GM12878 (cell line): Measurements from ENCODE around the gene GRAMD1B. TPM values are rescaled to one million over a fixed set of nuclear protein-coding genes. Genes with fewer than 3 reads are reported as not detected.

ENCODE experiments used
- ATAC-seq: fragments of 200-7000 bp; cut with Tn5 transposase; 3 replicates; pipeline ENCODE4 v1.9.1; 2020; ENCODE audit warnings: mild to moderate bottlenecking, moderate library complexity
- BruUV-seq: library from RNA; stranded (reverse); fragments of 400-500 nt; replicated peaks from 2 replicates; lab custom pipeline; 2021; lab: Mats Ljungman, UMichigan
- CTCF ChIA-PET: fragments of 300-600 bp; sonication (Branson Sonifier 250); formaldehyde crosslinking; extraction: SDS; loops from one replicate; lab custom pipeline; 2021; ENCODE audit warnings: inconsistent platforms; lab: Yijun Ruan, JAX
- POLR2A ChIA-PET: fragments of 350-600 bp; formaldehyde crosslinking; extraction: SDS; loops from one replicate; lab custom pipeline; 2021; ENCODE audit warnings: inconsistent platforms; lab: Charles Lee
- RAD21 ChIA-PET: fragments of 300-600 bp; sonication (Branson Sonifier 250); formaldehyde crosslinking; loops from one replicate; lab custom pipeline; 2023; ENCODE audit warnings: antibody characterized with exemption; ENCODE audit not compliant: unreplicated experiment; lab: Charles Lee
- SMC1A ChIA-PET: fragments of 300-600 bp; sonication (Branson Sonifier 250); formaldehyde crosslinking; loops from one replicate; lab custom pipeline; 2023; ENCODE audit not compliant: unreplicated experiment, uncharacterized antibody; lab: Charles Lee
- DNase-seq: peaks from one replicate; pipeline ENCODE4 v3.0.0-alpha.2; 2011; ENCODE audit warnings: low read depth, low spot score
- FAIRE-seq: peaks from 3 replicates; lab custom pipeline; 2011; peaks lifted over from hg19 to GRCh38; lab: Jason Lieb, UNC
- H2AFZ ChIP-seq: 2 replicates; pipeline ENCODE4 v1.6.0; 2011; ENCODE audit warnings: low read depth, low read length, control low read depth; ENCODE audit not compliant: control insufficient read depth
- H3K27ac ChIP-seq: 2 replicates; pipeline ENCODE4 v1.5.1; 2011; ENCODE audit warnings: control low read depth; ENCODE audit not compliant: control insufficient read depth, insufficient read depth
- H3K27me3 ChIP-seq, 2 experiments: replicated peaks in 1 of 2; 2 replicates each; pipeline versions ENCODE4 v1.6.0 to v1.6.1; 2011; ENCODE audit warnings: low read length in 1 of 2; ENCODE audit not compliant: control insufficient read depth in 2 of 2, insufficient read depth in 2 of 2
- H3K36me3 ChIP-seq, 2 experiments: 2 replicates each; pipeline ENCODE4 v1.5.1; 2011; ENCODE audit warnings: low read length in 1 of 2; ENCODE audit not compliant: control insufficient read depth in 2 of 2, insufficient read depth in 2 of 2
- H3K4me1 ChIP-seq: 2 replicates; pipeline ENCODE4 v1.6.1; 2011; ENCODE audit warnings: mild to moderate bottlenecking, low read length, moderate library complexity, mixed read lengths; ENCODE audit not compliant: control insufficient read depth, insufficient read depth
- H3K4me2 ChIP-seq: 2 replicates; pipeline ENCODE4 v1.6.0; 2011; ENCODE audit warnings: control low read depth; ENCODE audit not compliant: control insufficient read depth, insufficient read depth
- H3K4me3 ChIP-seq: fragments of 200-600 bp; sonication (generic); 2 replicates; pipeline ENCODE4 v1.5.1; 2016
- H3K79me2 ChIP-seq: 2 replicates; pipeline ENCODE4 v1.6.0; 2011; ENCODE audit warnings: low read length; ENCODE audit not compliant: control insufficient read depth, insufficient read depth
- H3K9ac ChIP-seq: 2 replicates; pipeline ENCODE4 v1.8.0; 2011; ENCODE audit warnings: low read length, control low read depth, mixed read lengths; ENCODE audit not compliant: control insufficient read depth, insufficient read depth
- H3K9me3 ChIP-seq: replicated peaks from 3 replicates; pipeline ENCODE4 v1.5.1; 2011; ENCODE audit warnings: mild to moderate bottlenecking, low read length; ENCODE audit not compliant: control insufficient read depth, insufficient read depth
- H4K20me1 ChIP-seq: 2 replicates; pipeline ENCODE4 v1.6.0; 2011; ENCODE audit not compliant: control insufficient read depth, insufficient read depth
- CHD1 ChIP-seq: IDR thresholded peaks from 2 replicates; pipeline ENCODE4 v1.6.1; 2012; ENCODE audit warnings: low read depth, low read length, improper control_type of control experiment
- CREB1 ChIP-seq: IDR thresholded peaks from 2 replicates; pipeline ENCODE4 v1.6.1; 2012; ENCODE audit warnings: low read depth, mild to moderate bottlenecking, inconsistent platforms
- EED ChIP-seq: sonication (generic); IDR thresholded peaks from 2 replicates; pipeline ENCODE4 v1.6.1; 2016; ENCODE audit warnings: antibody characterized with exemption, low read depth
- FOXK2 ChIP-seq: fragments of 450-650 bp; IDR thresholded peaks from 2 replicates; pipeline ENCODE4 v1.6.1; 2017; ENCODE audit warnings: mild to moderate bottlenecking, moderate library complexity
- HCFC1 ChIP-seq: fragments of 150-350 bp; IDR thresholded peaks from 2 replicates; pipeline ENCODE4 v1.6.1; 2014; ENCODE audit warnings: low read length
- MYC ChIP-seq: IDR thresholded peaks from 2 replicates; pipeline ENCODE4 v1.6.1; 2011; ENCODE audit warnings: mild to moderate bottlenecking, low read length, moderate library complexity, inconsistent platforms; ENCODE audit not compliant: insufficient read depth, insufficient replicate concordance, insufficient read length, severe bottlenecking
- NFYB ChIP-seq: IDR thresholded peaks from 2 replicates; pipeline ENCODE4 v1.6.1; 2011; ENCODE audit warnings: low read depth, mild to moderate bottlenecking, low read length, improper control_type of control experiment, moderate library complexity; ENCODE audit not compliant: insufficient read depth
- STAT1 ChIP-seq: fragments of 450-650 bp; conservative IDR thresholded peaks from 2 replicates; pipeline ENCODE4 v1.6.1; 2014; ENCODE audit warnings: antibody characterized with exemption, mild to moderate bottlenecking
- YY1 ChIP-seq: IDR thresholded peaks from 2 replicates; pipeline ENCODE4 v1.6.1; 2011; ENCODE audit warnings: low read depth, mild to moderate bottlenecking, low read length
- WGBS: methylation state at CpG from one replicate; pipeline ENCODE4 v1.1.6; 2016; ENCODE audit warnings: low lambda C conversion rate; ENCODE audit not compliant: insufficient replicate concordance, insufficient coverage; ENCODE audit errors: missing lambda C conversion rate; 5-methylcytosine and 5-hydroxymethylcytosine counted together
- in situ Hi-C: fragments of 300-500 bp; cut with MboI; formaldehyde crosslinking; loops from 9 replicates; pipeline ENCODE4 v1.14.3; 2018; ENCODE audit warnings: mixed read lengths
- intact Hi-C: fragments of 100-400 bp; cut with micrococcal nuclease; formaldehyde crosslinking; loops from one replicate; pipeline ENCODE4 v1.14.2; 2022; ENCODE audit not compliant: unreplicated experiment
- polyA plus RNA-seq, 11 experiments: library from polyadenylated mRNA; depleted of rRNA in 4 of 11; unstranded in 6 of 11; stranded (reverse) in 5 of 11; fragments of >200 nt; fragmentation: Nextera tagmentation in 4 of 11; fragmentation: Illumina TruSeq in 1 of 11; extraction: Ambion mirVana in 4 of 11; extraction: Trizol in 1 of 11; gene quantifications; 1 replicate in 1 of 11; 2 replicates in 10 of 11; pipeline versions ENCODE4 v1.2.1 to v1.2.3, GENCODE V29; 2011 to 2016; ENCODE audit warnings: inconsistent platforms in 2 of 11, missing spikeins in 2 of 11, low read depth in 1 of 11
- total RNA-seq, 4 experiments: library from RNA; depleted of rRNA in 3 of 4; stranded (reverse); fragments of >200 nt in 3 of 4; fragmentation: Illumina TruSeq in 1 of 4; extraction: Trizol in 1 of 4; gene quantifications; 2 replicates each; pipeline versions ENCODE4 v1.2.1 to v1.2.3, GENCODE V29; 2013 to 2021
- TF ChIP-seq, protein P1 (sequence below): fragments of 450-650 bp; IDR thresholded peaks from 2 replicates; pipeline ENCODE4 v1.6.1; 2016; ENCODE audit warnings: mild to moderate bottlenecking, moderate library complexity, borderline replicate concordance
- TF ChIP-seq, protein P2 (sequence below): IDR thresholded peaks from 2 replicates; pipeline ENCODE4 v1.6.1; 2011; ENCODE audit warnings: mild to moderate bottlenecking, low read depth, low read length, moderate library complexity; ENCODE audit not compliant: insufficient replicate concordance
- TF ChIP-seq, protein P3 (sequence below): fragments of 450-650 bp; IDR thresholded peaks from 2 replicates; pipeline ENCODE4 v1.6.1; 2017; ENCODE audit warnings: borderline replicate concordance
- TF ChIP-seq, protein P4 (sequence below): fragments of 450-650 bp; IDR thresholded peaks from 2 replicates; pipeline ENCODE4 v1.6.1; 2016; ENCODE audit warnings: mild to moderate bottlenecking

Gene GRAMD1B
- total and polyA plus RNA-seq, 10 of the 15 experiments (the other 5 are each of a cell fraction or from before 2014, with no cell fraction given) = 1.9 to 49.1 (median 26.9) TPM

DNA sequence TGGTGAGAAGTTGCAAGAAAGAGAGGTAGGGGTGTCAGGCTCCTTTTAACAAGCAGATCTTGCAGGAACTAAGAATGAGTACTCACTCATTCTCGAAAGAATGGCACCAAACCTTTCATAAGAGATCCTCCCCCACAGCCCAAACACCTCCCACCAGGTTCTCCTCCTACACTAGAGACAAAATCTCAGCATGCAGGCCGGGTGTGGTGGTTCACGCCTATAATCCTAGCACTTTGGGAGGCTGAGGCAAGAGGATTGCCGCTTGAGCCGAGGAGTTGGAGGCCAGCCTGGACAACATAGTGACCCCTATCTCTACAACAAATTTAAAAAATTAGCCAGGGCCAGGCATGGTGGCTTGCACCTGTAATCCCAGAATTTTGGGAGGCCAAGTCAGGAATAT is 11.1 kb downstream of the GRAMD1B start:
- RAD21 ChIA-PET = no interaction called here
- no peak overlapping the region for H3K4me2 ChIP-seq
- H3K9ac ChIP-seq = no peak overlapping the region
- no peaks in the 10 kb centered on the region for H3K79me2 ChIP-seq
- no peaks in the 10 kb centered on the region for H4K20me1 ChIP-seq
- H3K4me1 ChIP-seq = peaks cover 19% of the 10 kb centered on the region
- H3K27me3 ChIP-seq = no peaks in the 10 kb centered on the region
- no peak overlapping the region for H3K27ac ChIP-seq
- ATAC-seq = no peak
- CTCF ChIA-PET = no interaction called here
- no TSS peak for BruUV-seq
- no peaks in the 10 kb centered on the region for H3K9me3 ChIP-seq
- WGBS = 59% methylated on average over 5 of the region's 5 CpGs
- H2AFZ ChIP-seq = no peak overlapping the region
- POLR2A ChIA-PET = no interaction called here
- DNase-seq = no peak
- SMC1A ChIA-PET = interaction anchor here (1.2 kb wide), 1 partner anchor 10 kb away, joined by 4 read pairs; no protein-coding TSS in a partner anchor
- no peak overlapping the region for H3K4me3 ChIP-seq
- intact Hi-C loops (no loop called here), in situ Hi-C loops (no loop called here)
- no peaks in the 10 kb centered on the region; a peak in 1 of 4 replicates for H3K36me3 ChIP-seq
- FAIRE-seq = no peak
- TF ChIP-seq, protein P1, sequence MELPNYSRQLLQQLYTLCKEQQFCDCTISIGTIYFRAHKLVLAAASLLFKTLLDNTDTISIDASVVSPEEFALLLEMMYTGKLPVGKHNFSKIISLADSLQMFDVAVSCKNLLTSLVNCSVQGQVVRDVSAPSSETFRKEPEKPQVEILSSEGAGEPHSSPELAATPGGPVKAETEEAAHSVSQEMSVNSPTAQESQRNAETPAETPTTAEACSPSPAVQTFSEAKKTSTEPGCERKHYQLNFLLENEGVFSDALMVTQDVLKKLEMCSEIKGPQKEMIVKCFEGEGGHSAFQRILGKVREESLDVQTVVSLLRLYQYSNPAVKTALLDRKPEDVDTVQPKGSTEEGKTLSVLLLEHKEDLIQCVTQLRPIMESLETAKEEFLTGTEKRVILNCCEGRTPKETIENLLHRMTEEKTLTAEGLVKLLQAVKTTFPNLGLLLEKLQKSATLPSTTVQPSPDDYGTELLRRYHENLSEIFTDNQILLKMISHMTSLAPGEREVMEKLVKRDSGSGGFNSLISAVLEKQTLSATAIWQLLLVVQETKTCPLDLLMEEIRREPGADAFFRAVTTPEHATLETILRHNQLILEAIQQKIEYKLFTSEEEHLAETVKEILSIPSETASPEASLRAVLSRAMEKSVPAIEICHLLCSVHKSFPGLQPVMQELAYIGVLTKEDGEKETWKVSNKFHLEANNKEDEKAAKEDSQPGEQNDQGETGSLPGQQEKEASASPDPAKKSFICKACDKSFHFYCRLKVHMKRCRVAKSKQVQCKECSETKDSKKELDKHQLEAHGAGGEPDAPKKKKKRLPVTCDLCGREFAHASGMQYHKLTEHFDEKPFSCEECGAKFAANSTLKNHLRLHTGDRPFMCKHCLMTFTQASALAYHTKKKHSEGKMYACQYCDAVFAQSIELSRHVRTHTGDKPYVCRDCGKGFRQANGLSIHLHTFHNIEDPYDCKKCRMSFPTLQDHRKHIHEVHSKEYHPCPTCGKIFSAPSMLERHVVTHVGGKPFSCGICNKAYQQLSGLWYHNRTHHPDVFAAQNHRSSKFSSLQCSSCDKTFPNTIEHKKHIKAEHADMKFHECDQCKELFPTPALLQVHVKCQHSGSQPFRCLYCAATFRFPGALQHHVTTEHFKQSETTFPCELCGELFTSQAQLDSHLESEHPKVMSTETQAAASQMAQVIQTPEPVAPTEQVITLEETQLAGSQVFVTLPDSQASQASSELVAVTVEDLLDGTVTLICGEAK = no peak
- no peak for TF ChIP-seq FOXK2
- no peak for TF ChIP-seq YY1
- TF ChIP-seq, protein P2, sequence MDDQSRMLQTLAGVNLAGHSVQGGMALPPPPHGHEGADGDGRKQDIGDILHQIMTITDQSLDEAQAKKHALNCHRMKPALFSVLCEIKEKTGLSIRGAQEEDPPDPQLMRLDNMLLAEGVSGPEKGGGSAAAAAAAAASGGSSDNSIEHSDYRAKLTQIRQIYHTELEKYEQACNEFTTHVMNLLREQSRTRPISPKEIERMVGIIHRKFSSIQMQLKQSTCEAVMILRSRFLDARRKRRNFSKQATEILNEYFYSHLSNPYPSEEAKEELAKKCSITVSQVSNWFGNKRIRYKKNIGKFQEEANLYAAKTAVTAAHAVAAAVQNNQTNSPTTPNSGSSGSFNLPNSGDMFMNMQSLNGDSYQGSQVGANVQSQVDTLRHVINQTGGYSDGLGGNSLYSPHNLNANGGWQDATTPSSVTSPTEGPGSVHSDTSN = no peak
- TF ChIP-seq MYC = no peak
- no peak for TF ChIP-seq EED
- TF ChIP-seq STAT1 = no peak
- TF ChIP-seq, protein P3, sequence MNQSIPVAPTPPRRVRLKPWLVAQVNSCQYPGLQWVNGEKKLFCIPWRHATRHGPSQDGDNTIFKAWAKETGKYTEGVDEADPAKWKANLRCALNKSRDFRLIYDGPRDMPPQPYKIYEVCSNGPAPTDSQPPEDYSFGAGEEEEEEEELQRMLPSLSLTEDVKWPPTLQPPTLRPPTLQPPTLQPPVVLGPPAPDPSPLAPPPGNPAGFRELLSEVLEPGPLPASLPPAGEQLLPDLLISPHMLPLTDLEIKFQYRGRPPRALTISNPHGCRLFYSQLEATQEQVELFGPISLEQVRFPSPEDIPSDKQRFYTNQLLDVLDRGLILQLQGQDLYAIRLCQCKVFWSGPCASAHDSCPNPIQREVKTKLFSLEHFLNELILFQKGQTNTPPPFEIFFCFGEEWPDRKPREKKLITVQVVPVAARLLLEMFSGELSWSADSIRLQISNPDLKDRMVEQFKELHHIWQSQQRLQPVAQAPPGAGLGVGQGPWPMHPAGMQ = no peak
- TF ChIP-seq, protein P4, sequence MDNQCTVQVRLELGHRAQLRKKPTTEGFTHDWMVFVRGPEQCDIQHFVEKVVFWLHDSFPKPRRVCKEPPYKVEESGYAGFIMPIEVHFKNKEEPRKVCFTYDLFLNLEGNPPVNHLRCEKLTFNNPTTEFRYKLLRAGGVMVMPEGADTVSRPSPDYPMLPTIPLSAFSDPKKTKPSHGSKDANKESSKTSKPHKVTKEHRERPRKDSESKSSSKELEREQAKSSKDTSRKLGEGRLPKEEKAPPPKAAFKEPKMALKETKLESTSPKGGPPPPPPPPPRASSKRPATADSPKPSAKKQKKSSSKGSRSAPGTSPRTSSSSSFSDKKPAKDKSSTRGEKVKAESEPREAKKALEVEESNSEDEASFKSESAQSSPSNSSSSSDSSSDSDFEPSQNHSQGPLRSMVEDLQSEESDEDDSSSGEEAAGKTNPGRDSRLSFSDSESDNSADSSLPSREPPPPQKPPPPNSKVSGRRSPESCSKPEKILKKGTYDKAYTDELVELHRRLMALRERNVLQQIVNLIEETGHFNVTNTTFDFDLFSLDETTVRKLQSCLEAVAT = no peak
- no peak for TF ChIP-seq NFYB
- no peak for TF ChIP-seq CREB1
- TF ChIP-seq CHD1 = no peak
- no peak for TF ChIP-seq HCFC1
